Subcutaneous abdominal adipose tissue (tissue), 5 donors: ENCODE measurements around the gene RWDD2A.
A peak's percentile ranks its signal among the peaks of the same experiment; 100 is the strongest.

Experiments
- H3K27ac ChIP-seq: one replicate; pipeline ENCODE4 v1.7.0; 2013; ENCODE audit warnings: low read depth, mild to moderate bottlenecking, inconsistent platforms, low read length, moderate library complexity
- H3K27me3 ChIP-seq, 5 donors: one replicate each; pipeline ENCODE4 v1.7.0; 2013; ENCODE audit warnings: low read length in 5 of 5, inconsistent platforms in 1 of 5; ENCODE audit not compliant: control insufficient read depth in 5 of 5, insufficient read depth in 4 of 5
- H3K36me3 ChIP-seq, 5 donors: one replicate each; pipeline ENCODE4 v1.7.0; 2013; ENCODE audit warnings: low read length in 5 of 5; ENCODE audit not compliant: control insufficient read depth in 5 of 5, insufficient read depth in 5 of 5
- H3K4me1 ChIP-seq, 5 donors: one replicate each; pipeline ENCODE4 v1.7.0; 2013; ENCODE audit warnings: low read length in 5 of 5, mild to moderate bottlenecking in 3 of 5, moderate library complexity in 1 of 5; ENCODE audit not compliant: control insufficient read depth in 5 of 5, insufficient read depth in 5 of 5
- H3K4me3 ChIP-seq, 5 donors: one replicate each; pipeline ENCODE4 v1.7.0; 2013; ENCODE audit warnings: low read length in 5 of 5, low read depth in 1 of 5
- H3K9ac ChIP-seq, 5 donors: one replicate each; pipeline ENCODE4 v1.7.0; 2013; ENCODE audit warnings: low read length in 5 of 5, mild to moderate bottlenecking in 4 of 5, moderate library complexity in 3 of 5
- H3K9me3 ChIP-seq, 5 donors: one replicate each; pipeline ENCODE4 v1.7.0; 2013; ENCODE audit warnings: low read length in 5 of 5; ENCODE audit not compliant: control insufficient read depth in 5 of 5
- donor health status: healthy.
- donor health status: healthy.
- donor health status: healthy.
- donor health status: healthy.
- donor health status: healthy.

The RWDD2A gene

DNA sequence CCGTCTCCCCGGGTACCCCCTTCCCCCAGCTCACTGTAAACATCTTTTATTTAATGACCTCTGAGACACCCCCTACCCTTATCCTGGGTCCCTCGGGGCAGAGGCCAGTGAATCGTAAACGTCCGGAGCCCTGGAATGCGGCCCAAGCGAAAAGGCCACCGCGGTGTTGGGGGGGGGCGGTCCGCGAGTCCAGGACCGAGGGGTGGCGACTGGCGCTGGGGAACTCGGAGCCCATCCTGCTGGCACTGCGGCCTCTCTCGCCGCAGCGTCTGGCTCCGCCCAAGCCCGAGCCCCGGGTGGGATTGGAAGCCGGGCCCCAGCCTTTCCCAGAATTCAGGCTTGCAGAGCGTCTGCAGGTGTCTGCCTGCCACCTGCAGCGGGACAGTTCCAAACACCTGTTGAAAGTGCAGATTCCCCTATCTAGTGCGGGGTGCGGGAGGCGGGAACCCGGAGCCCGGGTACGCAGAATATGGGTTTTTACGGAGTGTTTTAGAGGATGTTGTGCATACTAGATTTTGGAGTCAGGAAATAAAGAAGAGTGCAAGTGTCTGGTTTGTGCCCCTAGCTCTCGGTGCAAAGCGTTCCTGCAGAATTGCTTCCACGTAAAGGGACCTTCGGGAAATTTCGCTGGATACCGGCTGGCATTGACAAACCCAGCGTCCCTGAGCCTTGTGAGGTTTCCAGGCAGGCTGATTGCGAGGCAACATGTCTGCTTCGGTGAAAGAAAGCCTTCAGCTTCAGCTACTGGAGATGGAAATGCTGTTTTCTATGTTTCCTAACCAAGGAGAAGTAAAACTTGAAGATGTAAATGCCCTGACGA, 800 bp downstream of the RWDD2A start:
- H3K9ac ChIP-seq = peak overlapping the region; percentile 31 to 98 (median 92)
- H3K4me3 ChIP-seq = peak overlapping the region; percentile 75 to 94 (median 86)
- no peaks in the 10 kb centered on the region for H3K9me3 ChIP-seq
- peak overlapping the region; percentile 91 for H3K27ac ChIP-seq
- H3K27me3 ChIP-seq = no peaks in the 10 kb centered on the region
- peaks cover 2 to 16% (median 8%) of the 10 kb centered on the region in 5 donors for H3K36me3 ChIP-seq
- peaks cover 0 to 34% (median 23%) of the 10 kb centered on the region in 5 donors for H3K4me1 ChIP-seq

GRCh38 chr6:83198486-83199172, 5.5 kb downstream of the RWDD2A start:
- peaks cover 2 to 17% (median 10%) of the 10 kb centered on the region in 5 donors for H3K36me3 ChIP-seq
- H3K4me1 ChIP-seq = peaks cover 0 to 10% (median 8%) of the 10 kb centered on the region in 5 donors
- H3K9me3 ChIP-seq = no peaks in the 10 kb centered on the region
- no peak overlapping the region for H3K9ac ChIP-seq
- no peak overlapping the region for H3K4me3 ChIP-seq
- H3K27ac ChIP-seq = peak overlapping the region; percentile 33
- H3K27me3 ChIP-seq = no peaks in the 10 kb centered on the region

- peaks cover 2 to 17% (median 10%) of the 10 kb centered on the region in 5 donors for H3K36me3 ChIP-seq
- no peaks in the 10 kb centered on the region for H3K9me3 ChIP-seq
- no peak overlapping the region for H3K9ac ChIP-seq
- no peaks in the 10 kb centered on the region for H3K27me3 ChIP-seq
- peak overlapping the region; percentile 33 for H3K27ac ChIP-seq
- no peak overlapping the region for H3K4me3 ChIP-seq
- peaks cover 0 to 5% (median 2%) of the 10 kb centered on the region in 5 donors for H3K4me1 ChIP-seq
These were observed 6.2 kb downstream of the RWDD2A start for GRCh38 chr6:83199173-83199862.

GRCh38 chr6:83199863-83200225, 6.7 kb downstream of the RWDD2A start:
- H3K4me3 ChIP-seq = no peak overlapping the region
- H3K9ac ChIP-seq = no peak overlapping the region
- peaks cover 2 to 17% (median 10%) of the 10 kb centered on the region in 5 donors for H3K36me3 ChIP-seq
- peaks cover 0 to 3% (median 0%) of the 10 kb centered on the region in 5 donors for H3K4me1 ChIP-seq
- H3K27me3 ChIP-seq = no peaks in the 10 kb centered on the region
- H3K27ac ChIP-seq = peak overlapping the region; percentile 33
- H3K9me3 ChIP-seq = no peaks in the 10 kb centered on the region

GRCh38 chr6:83202031-83202430, 8.9 kb downstream of the RWDD2A start:
- no peaks in the 10 kb centered on the region for H3K9me3 ChIP-seq
- H3K4me1 ChIP-seq = no peaks in the 10 kb centered on the region
- H3K27me3 ChIP-seq = no peaks in the 10 kb centered on the region
- H3K27ac ChIP-seq = no peak overlapping the region
- H3K9ac ChIP-seq = no peak overlapping the region
- H3K4me3 ChIP-seq = no peak overlapping the region
- peaks cover 0 to 12% (median 6%) of the 10 kb centered on the region in 5 donors for H3K36me3 ChIP-seq

- Histone ChIP-seq H3K4me1 (peaks cover 0 to 8% (median 0%) of the 10 kb centered on the region in 5 donors), H3K9me3 (no peaks in the 10 kb centered on the region), H3K27ac (no peak overlapping the region), H3K4me3 (no peak overlapping the region), H3K9ac (peak overlapping the region in 1 of 5 donors; percentile 56), H3K27me3 (no peaks in the 10 kb centered on the region), H3K36me3 (peaks cover 3 to 27% (median 19%) of the 10 kb centered on the region in 5 donors)
These were observed 22.2 kb downstream of the RWDD2A start for GRCh38 chr6:83215131-83216047.

DNA sequence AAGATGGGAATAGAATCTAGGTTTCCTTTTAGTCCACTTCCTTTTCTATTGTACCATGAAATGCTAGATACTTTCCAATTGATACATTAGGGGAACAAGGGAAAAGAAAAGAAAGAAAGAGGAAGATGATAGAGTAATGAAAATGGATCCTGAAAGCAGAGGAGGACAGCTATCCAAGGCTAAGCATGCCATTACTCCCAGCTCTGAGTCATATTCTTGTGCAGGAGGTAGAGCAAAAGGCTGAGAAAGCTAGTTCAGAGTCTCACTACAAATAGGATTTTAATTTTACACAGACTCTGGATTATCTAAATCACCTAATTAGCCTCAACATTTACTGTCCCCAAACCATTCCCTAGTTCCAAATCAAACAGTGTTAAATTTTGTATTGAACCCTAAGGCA, 23.6 kb downstream of the RWDD2A start:
- peaks cover 0 to 25% (median 18%) of the 10 kb centered on the region in 5 donors for H3K36me3 ChIP-seq
- peaks cover 0 to 8% (median 0%) of the 10 kb centered on the region in 5 donors for H3K4me1 ChIP-seq
- H3K27ac ChIP-seq = no peak overlapping the region
- no peak overlapping the region for H3K4me3 ChIP-seq
- H3K9ac ChIP-seq = no peak overlapping the region
- H3K9me3 ChIP-seq = no peaks in the 10 kb centered on the region
- H3K27me3 ChIP-seq = no peaks in the 10 kb centered on the region

- no peak overlapping the region for H3K27ac ChIP-seq
- H3K9me3 ChIP-seq = no peaks in the 10 kb centered on the region
- H3K4me3 ChIP-seq = no peak overlapping the region
- no peaks in the 10 kb centered on the region for H3K27me3 ChIP-seq
- H3K9ac ChIP-seq = no peak overlapping the region
- H3K36me3 ChIP-seq = peaks cover 3 to 31% (median 30%) of the 10 kb centered on the region in 5 donors
- peaks cover 0 to 8% (median 0%) of the 10 kb centered on the region in 5 donors for H3K4me1 ChIP-seq
These were observed 25.5 kb downstream of the RWDD2A start for GRCh38 chr6:83218646-83219045.

DNA sequence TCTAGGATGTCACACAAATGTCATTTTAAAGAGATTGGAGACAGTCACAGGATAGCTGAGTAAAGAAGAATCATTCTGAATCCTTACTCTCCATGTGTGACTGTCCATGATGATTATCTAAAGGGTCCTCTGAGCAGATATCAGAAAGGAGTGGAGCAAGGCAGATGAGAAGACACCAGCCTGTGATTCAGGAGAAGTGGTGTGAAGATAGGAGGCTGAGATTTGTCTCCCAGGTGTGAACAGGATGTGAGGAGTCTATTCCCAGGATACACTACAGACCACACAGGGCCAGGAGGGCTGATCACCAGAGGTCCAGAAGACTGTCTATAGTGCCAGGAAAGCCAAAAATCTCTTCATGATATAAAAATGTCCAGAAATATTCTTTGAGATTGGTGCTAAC, 27.0 kb downstream of the RWDD2A start:
- Histone ChIP-seq H3K4me3 (no peak overlapping the region), H3K27ac (no peak overlapping the region), H3K36me3 (peaks cover 6 to 32% (median 32%) of the 10 kb centered on the region in 5 donors), H3K9me3 (no peaks in the 10 kb centered on the region), H3K4me1 (peaks cover 0 to 5% (median 0%) of the 10 kb centered on the region in 5 donors), H3K9ac (peak overlapping the region in 1 of 5 donors; percentile 52), H3K27me3 (no peaks in the 10 kb centered on the region)
